ENCODE data around the gene PNPLA5. TPM values are rescaled to one million over a fixed set of nuclear protein-coding genes. Genes with fewer than 3 reads are reported as not detected.

The PNPLA5 gene
- total RNA-seq, 1 donor from 2014 or later = not detected

GRCh38 chr22:43861529-43861928, 30.3 kb downstream of the PNPLA5 start:
- peak overlapping the region; percentile 6 for H3K4me3 ChIP-seq (ENCODE audit: low read depth, low read length)
- TF ChIP-seq CTCF (conservative IDR thresholded peaks at IDR 0.05; ENCODE audit: low read depth, low read length) = no peak
- DNase-seq (ENCODE audit: low read depth) = no peak

- H3K4me3 ChIP-seq (ENCODE audit: low read depth, low read length) = no peak overlapping the region
- DNase-seq (ENCODE audit: low read depth) = no peak
- no peak for TF ChIP-seq CTCF (conservative IDR thresholded peaks at IDR 0.05; ENCODE audit: low read depth, low read length)
Measured at GRCh38 chr22:43860831-43861230, 31.0 kb downstream of the PNPLA5 start.

GRCh38 chr22:43860126-43860525, 31.7 kb downstream of the PNPLA5 start:
- DNase-seq (ENCODE audit: low read depth) = no peak
- no peak for TF ChIP-seq CTCF (conservative IDR thresholded peaks at IDR 0.05; ENCODE audit: low read depth, low read length)
- no peak overlapping the region for H3K4me3 ChIP-seq (ENCODE audit: low read depth, low read length)

GRCh38 chr22:43859621-43860020, 32.2 kb downstream of the PNPLA5 start:
- DNase-seq (ENCODE audit: low read depth) = no peak
- no peak overlapping the region for H3K4me3 ChIP-seq (ENCODE audit: low read depth, low read length)
- TF ChIP-seq CTCF (conservative IDR thresholded peaks at IDR 0.05; ENCODE audit: low read depth, low read length) = no peak

GRCh38 chr22:43859176-43859575, 32.6 kb downstream of the PNPLA5 start:
- no peak for DNase-seq (ENCODE audit: low read depth)
- no peak for TF ChIP-seq CTCF (conservative IDR thresholded peaks at IDR 0.05; ENCODE audit: low read depth, low read length)

GRCh38 chr22:43858156-43858895, 33.5 kb downstream of the PNPLA5 start:
- TF ChIP-seq CTCF (conservative IDR thresholded peaks at IDR 0.05; ENCODE audit: low read depth, low read length) = no peak
- H3K4me3 ChIP-seq (ENCODE audit: low read depth, low read length) = no peak overlapping the region
- DNase-seq (ENCODE audit: low read depth) = no peak

More at GRCh38 chr22:43859176-43859575, 32.6 kb downstream of the PNPLA5 start:
- H3K4me3 ChIP-seq (ENCODE audit: low read depth, low read length) = no peak overlapping the region

GRCh38 chr22:43857367-43857766, 34.4 kb downstream of the PNPLA5 start:
- DNase-seq (ENCODE audit: low read depth) = no peak
- no peak for TF ChIP-seq CTCF (conservative IDR thresholded peaks at IDR 0.05; ENCODE audit: low read depth, low read length)
- no peak overlapping the region for H3K4me3 ChIP-seq (ENCODE audit: low read depth, low read length)
